Measurements from ENCODE around the gene ERICH2.

ERICH2 gene

GRCh38 chr2:170779304-170779703 is 9.1 kb downstream of the ERICH2 start:
- Histone ChIP-seq H3K4me3 (replicated peaks; ENCODE audit: insufficient read depth, low read length) (no peak overlapping the region), H3K27ac (replicated peaks) (no peak overlapping the region), H3K27me3 (ENCODE audit: insufficient read depth, poor library complexity, severe bottlenecking) (peaks cover 24% of the 10 kb centered on the region)
- DNase-seq (ENCODE audit: low read depth in 1 of 2, low spot score in 1 of 2), result no peak
- TF ChIP-seq REST (IDR thresholded peaks at IDR 0.05; ENCODE audit: insufficient replicate concordance, low read depth) (no peak), GABPA (IDR thresholded peaks at IDR 0.05; ENCODE audit: low read depth) (no peak), SPI1 (IDR thresholded peaks at IDR 0.05; ENCODE audit: borderline replicate concordance, low read depth) (no peak)

- Histone ChIP-seq H3K4me3 (replicated peaks; ENCODE audit: insufficient read depth, low read length) (no peak overlapping the region), H3K27ac (replicated peaks) (no peak overlapping the region), H3K27me3 (ENCODE audit: insufficient read depth, poor library complexity, severe bottlenecking) (peaks cover 21% of the 10 kb centered on the region)
- TF ChIP-seq POLR2AphosphoS5 (IDR thresholded peaks at IDR 0.05; ENCODE audit: low read depth), result no peak
- no peak for TF ChIP-seq SPI1 (IDR thresholded peaks at IDR 0.05; ENCODE audit: borderline replicate concordance, low read depth)
- TF ChIP-seq REST (IDR thresholded peaks at IDR 0.05; ENCODE audit: insufficient replicate concordance, low read depth), result no peak
- no peak for TF ChIP-seq CTCF (IDR thresholded peaks at IDR 0.05; ENCODE audit: insufficient read depth, low read length)
- TF ChIP-seq GABPA (IDR thresholded peaks at IDR 0.05; ENCODE audit: low read depth), result no peak
- DNase-seq (ENCODE audit: low read depth in 1 of 2, low spot score in 1 of 2), result no peak
Measured at GRCh38 chr2:170782673-170783072, 12.5 kb downstream of the ERICH2 start.

- Histone ChIP-seq H3K27me3 (ENCODE audit: insufficient read depth, poor library complexity, severe bottlenecking) (peaks cover 19% of the 10 kb centered on the region), H3K4me3 (replicated peaks; ENCODE audit: insufficient read depth, low read length) (no peak overlapping the region), H3K27ac (replicated peaks) (no peak overlapping the region)
- TF ChIP-seq SPI1 (IDR thresholded peaks at IDR 0.05; ENCODE audit: borderline replicate concordance, low read depth), result no peak
- TF ChIP-seq GABPA (IDR thresholded peaks at IDR 0.05; ENCODE audit: low read depth), result no peak
- TF ChIP-seq POLR2AphosphoS5 (IDR thresholded peaks at IDR 0.05; ENCODE audit: low read depth), result no peak
- no peak for DNase-seq (ENCODE audit: low read depth in 1 of 2, low spot score in 1 of 2)
Measured at GRCh38 chr2:170783549-170783948, 13.4 kb downstream of the ERICH2 start.

- no peak for TF ChIP-seq GABPA (IDR thresholded peaks at IDR 0.05; ENCODE audit: low read depth)
- no peak for TF ChIP-seq SPI1 (IDR thresholded peaks at IDR 0.05; ENCODE audit: borderline replicate concordance, low read depth)
- TF ChIP-seq POLR2AphosphoS5 (IDR thresholded peaks at IDR 0.05; ENCODE audit: low read depth), result no peak
- TF ChIP-seq REST (IDR thresholded peaks at IDR 0.05; ENCODE audit: insufficient replicate concordance, low read depth), result no peak
- TF ChIP-seq CTCF (IDR thresholded peaks at IDR 0.05; ENCODE audit: insufficient read depth, low read length), result no peak
- no peak overlapping the region for H3K27ac ChIP-seq (replicated peaks)
- no peak for DNase-seq (ENCODE audit: low read depth in 1 of 2, low spot score in 1 of 2)
- H3K4me3 ChIP-seq (replicated peaks; ENCODE audit: insufficient read depth, low read length), result no peak overlapping the region
- H3K27me3 ChIP-seq (ENCODE audit: insufficient read depth, poor library complexity, severe bottlenecking), result peaks cover 2% of the 10 kb centered on the region
Measured at GRCh38 chr2:170798996-170799395, 28.8 kb downstream of the ERICH2 start.
